GM12878 (cell line): ENCODE measurements around the gene TMPRSS6. TPM values are rescaled to one million over a fixed set of nuclear protein-coding genes. Genes with fewer than 3 reads are reported as not detected.

Source experiments
- ATAC-seq: fragments of 200-7000 bp; cut with Tn5 transposase; 3 replicates; pipeline ENCODE4 v1.9.1; 2020; ENCODE audit warnings: mild to moderate bottlenecking, moderate library complexity
- BruUV-seq: library from RNA; stranded (reverse); fragments of 400-500 nt; replicated peaks from 2 replicates; lab custom pipeline; 2021; lab: Mats Ljungman, UMichigan
- CTCF ChIA-PET: fragments of 300-600 bp; sonication (Branson Sonifier 250); formaldehyde crosslinking; extraction: SDS; loops from one replicate; lab custom pipeline; 2021; ENCODE audit warnings: inconsistent platforms; lab: Yijun Ruan, JAX
- POLR2A ChIA-PET: fragments of 350-600 bp; formaldehyde crosslinking; extraction: SDS; loops from one replicate; lab custom pipeline; 2021; ENCODE audit warnings: inconsistent platforms; lab: Charles Lee
- RAD21 ChIA-PET: fragments of 300-600 bp; sonication (Branson Sonifier 250); formaldehyde crosslinking; loops from one replicate; lab custom pipeline; 2023; ENCODE audit warnings: antibody characterized with exemption; ENCODE audit not compliant: unreplicated experiment; lab: Charles Lee
- SMC1A ChIA-PET: fragments of 300-600 bp; sonication (Branson Sonifier 250); formaldehyde crosslinking; loops from one replicate; lab custom pipeline; 2023; ENCODE audit not compliant: unreplicated experiment, uncharacterized antibody; lab: Charles Lee
- DNase-seq: peaks from one replicate; pipeline ENCODE4 v3.0.0-alpha.2; 2011; ENCODE audit warnings: low read depth, low spot score
- FAIRE-seq: peaks from 3 replicates; lab custom pipeline; 2011; peaks lifted over from hg19 to GRCh38; lab: Jason Lieb, UNC
- H2AFZ ChIP-seq: 2 replicates; pipeline ENCODE4 v1.6.0; 2011; ENCODE audit warnings: low read depth, low read length, control low read depth; ENCODE audit not compliant: control insufficient read depth
- H3K27ac ChIP-seq: 2 replicates; pipeline ENCODE4 v1.5.1; 2011; ENCODE audit warnings: control low read depth; ENCODE audit not compliant: control insufficient read depth, insufficient read depth
- H3K27me3 ChIP-seq, 2 experiments: replicated peaks in 1 of 2; 2 replicates each; pipeline versions ENCODE4 v1.6.0 to v1.6.1; 2011; ENCODE audit warnings: low read length in 1 of 2; ENCODE audit not compliant: control insufficient read depth in 2 of 2, insufficient read depth in 2 of 2
- H3K36me3 ChIP-seq, 2 experiments: 2 replicates each; pipeline ENCODE4 v1.5.1; 2011; ENCODE audit warnings: low read length in 1 of 2; ENCODE audit not compliant: control insufficient read depth in 2 of 2, insufficient read depth in 2 of 2
- H3K4me1 ChIP-seq: 2 replicates; pipeline ENCODE4 v1.6.1; 2011; ENCODE audit warnings: mild to moderate bottlenecking, low read length, moderate library complexity, mixed read lengths; ENCODE audit not compliant: control insufficient read depth, insufficient read depth
- H3K4me2 ChIP-seq: 2 replicates; pipeline ENCODE4 v1.6.0; 2011; ENCODE audit warnings: control low read depth; ENCODE audit not compliant: control insufficient read depth, insufficient read depth
- H3K4me3 ChIP-seq: fragments of 200-600 bp; sonication (generic); 2 replicates; pipeline ENCODE4 v1.5.1; 2016
- H3K79me2 ChIP-seq: 2 replicates; pipeline ENCODE4 v1.6.0; 2011; ENCODE audit warnings: low read length; ENCODE audit not compliant: control insufficient read depth, insufficient read depth
- H3K9ac ChIP-seq: 2 replicates; pipeline ENCODE4 v1.8.0; 2011; ENCODE audit warnings: low read length, control low read depth, mixed read lengths; ENCODE audit not compliant: control insufficient read depth, insufficient read depth
- H3K9me3 ChIP-seq: replicated peaks from 3 replicates; pipeline ENCODE4 v1.5.1; 2011; ENCODE audit warnings: mild to moderate bottlenecking, low read length; ENCODE audit not compliant: control insufficient read depth, insufficient read depth
- H4K20me1 ChIP-seq: 2 replicates; pipeline ENCODE4 v1.6.0; 2011; ENCODE audit not compliant: control insufficient read depth, insufficient read depth
- EZH2 ChIP-seq: IDR thresholded peaks from 2 replicates; pipeline ENCODE4 v1.6.1; 2012; ENCODE audit warnings: low read depth, mild to moderate bottlenecking, control low read depth, inconsistent platforms, low read length, borderline replicate concordance; ENCODE audit not compliant: control insufficient read depth
- JUNB ChIP-seq: IDR thresholded peaks from 2 replicates; pipeline ENCODE4 v1.6.1; 2016; ENCODE audit warnings: antibody characterized with exemption, mild to moderate bottlenecking
- KAT2A ChIP-seq: conservative IDR thresholded peaks from 2 replicates; pipeline ENCODE4 v1.6.1; 2011; ENCODE audit warnings: low read depth, low read length; ENCODE audit not compliant: control insufficient read depth
- TAF1 ChIP-seq: IDR thresholded peaks from 2 replicates; pipeline ENCODE4 v1.6.1; 2011; ENCODE audit warnings: mild to moderate bottlenecking, low read depth, low read length, borderline replicate concordance
- YBX1 ChIP-seq: fragments of 450-650 bp; IDR thresholded peaks from 2 replicates; pipeline ENCODE4 v1.6.1; 2016; ENCODE audit warnings: antibody characterized with exemption
- ZBTB40 ChIP-seq: fragments of 450-650 bp; IDR thresholded peaks from 2 replicates; pipeline ENCODE4 v1.6.1; 2016; ENCODE audit warnings: mild to moderate bottlenecking, moderate library complexity, borderline replicate concordance
- ZNF207 ChIP-seq: fragments of 450-650 bp; IDR thresholded peaks from 2 replicates; pipeline ENCODE4 v1.6.1; 2014; ENCODE audit warnings: antibody characterized with exemption, mild to moderate bottlenecking, borderline replicate concordance
- WGBS: methylation state at CpG from one replicate; pipeline ENCODE4 v1.1.6; 2016; ENCODE audit warnings: low lambda C conversion rate; ENCODE audit not compliant: insufficient replicate concordance, insufficient coverage; ENCODE audit errors: missing lambda C conversion rate; 5-methylcytosine and 5-hydroxymethylcytosine counted together
- in situ Hi-C: fragments of 300-500 bp; cut with MboI; formaldehyde crosslinking; loops from 9 replicates; pipeline ENCODE4 v1.14.3; 2018; ENCODE audit warnings: mixed read lengths
- intact Hi-C: fragments of 100-400 bp; cut with micrococcal nuclease; formaldehyde crosslinking; loops from one replicate; pipeline ENCODE4 v1.14.2; 2022; ENCODE audit not compliant: unreplicated experiment
- polyA plus RNA-seq, 11 experiments: library from polyadenylated mRNA; depleted of rRNA in 4 of 11; unstranded in 6 of 11; stranded (reverse) in 5 of 11; fragments of >200 nt; fragmentation: Nextera tagmentation in 4 of 11; fragmentation: Illumina TruSeq in 1 of 11; extraction: Ambion mirVana in 4 of 11; extraction: Trizol in 1 of 11; gene quantifications; 1 replicate in 1 of 11; 2 replicates in 10 of 11; pipeline versions ENCODE4 v1.2.1 to v1.2.3, GENCODE V29; 2011 to 2016; ENCODE audit warnings: inconsistent platforms in 2 of 11, missing spikeins in 2 of 11, low read depth in 1 of 11
- total RNA-seq, 4 experiments: library from RNA; depleted of rRNA in 3 of 4; stranded (reverse); fragments of >200 nt in 3 of 4; fragmentation: Illumina TruSeq in 1 of 4; extraction: Trizol in 1 of 4; gene quantifications; 2 replicates each; pipeline versions ENCODE4 v1.2.1 to v1.2.3, GENCODE V29; 2013 to 2021

The TMPRSS6 gene
- total and polyA plus RNA-seq, 10 of the 15 experiments (the other 5 are each of a cell fraction or from before 2014, with no cell fraction given) = 0.06 to 0.69 (median 0.19) TPM; not detected in 6

GRCh38 chr22:37058917-37059701 is 50.4 kb downstream of the TMPRSS6 start (continued):
- no peak for TF ChIP-seq YBX1

GRCh38 chr22:37057796-37058510 is 51.6 kb downstream of the TMPRSS6 start:
- peaks cover 0 to 2% of the 10 kb centered on the region in 2 experiments; a peak in 2 of 4 replicates for H3K36me3 ChIP-seq
- no TSS peak for BruUV-seq
- ChIA-PET POLR2A (no interaction called here), RAD21 (no interaction called here), SMC1A (no interaction called here), CTCF (no interaction called here)
- TF ChIP-seq ZBTB40 = no peak
- no peak for TF ChIP-seq TAF1
- TF ChIP-seq JUNB = no peak
- TF ChIP-seq ZNF207 = no peak
- TF ChIP-seq EZH2 = no peak
- TF ChIP-seq KAT2A = no peak
- no peaks in the 10 kb centered on the region for H3K79me2 ChIP-seq
- H3K4me3 ChIP-seq = no peak overlapping the region
- no peak overlapping the region for H3K4me2 ChIP-seq
- H3K27me3 ChIP-seq = no peaks in the 10 kb centered on the region
- FAIRE-seq (no peak), ATAC-seq (no peak), DNase-seq (no peak)
- H4K20me1 ChIP-seq = no peaks in the 10 kb centered on the region
- H3K4me1 ChIP-seq = peaks cover 11% of the 10 kb centered on the region
- intact Hi-C loops = no loop called here
- no peak overlapping the region for H3K9ac ChIP-seq
- no peaks in the 10 kb centered on the region for H3K9me3 ChIP-seq
- 62% methylated on average over 12 of the region's 12 CpGs for WGBS
- no peak overlapping the region for H3K27ac ChIP-seq
- in situ Hi-C loops = no loop called here
- no peak overlapping the region for H2AFZ ChIP-seq
